A549 (cell line): ENCODE results near the gene OLFM1. TPM values are rescaled to one million over a fixed set of nuclear protein-coding genes. Genes with fewer than 3 reads are reported as not detected.

ENCODE experiments used
- ATAC-seq, 2 experiments: fragments of 200-7000 bp in 1 of 2; fragments of >200 bp in 1 of 2; cut with Nextera tagmentation in 1 of 2; cut with Tn5 transposase in 1 of 2; 3 replicates each; pipeline versions ENCODE4 v1.8.0 to v1.9.1; 2018 to 2020; ENCODE audit warnings: mild to moderate bottlenecking in 1 of 2, moderate library complexity in 1 of 2
- CTCF ChIA-PET: fragments of 300-600 bp; sonication (Branson Sonifier 250); formaldehyde crosslinking; extraction: SDS; loops from one replicate; lab custom pipeline; 2021; ENCODE audit warnings: antibody characterized with exemption, inconsistent platforms; lab: Yijun Ruan, JAX
- POLR2A ChIA-PET: fragments of 350-600 bp; formaldehyde crosslinking; extraction: SDS; loops from one replicate; lab custom pipeline; 2021; ENCODE audit warnings: antibody characterized with exemption, inconsistent platforms; lab: Yijun Ruan, JAX
- DNase-seq, 2 experiments: peaks; one replicate each; pipeline versions ENCODE4 v3.0.0 to v3.0.0-alpha.2; 2011 to 2016; ENCODE audit warnings: low read depth in 1 of 2, low spot score in 1 of 2
- FAIRE-seq: peaks from 2 replicates; lab custom pipeline; 2011; peaks lifted over from hg19 to GRCh38; lab: Jason Lieb, UNC
- H3K27ac ChIP-seq, 2 experiments: fragments of >200 bp; sonication (Bioruptor Twin); formaldehyde crosslinking; 3 replicates each; pipeline ENCODE4 v1.5.1; 2016 to 2017
- H3K4me1 ChIP-seq: fragments of >200 bp; sonication (Bioruptor Twin); formaldehyde crosslinking; 3 replicates; pipeline ENCODE4 v1.6.1; 2016
- H3K4me2 ChIP-seq: fragments of >200 bp; sonication (Bioruptor Twin); formaldehyde crosslinking; 3 replicates; pipeline ENCODE4 v1.6.1; 2016
- H3K4me3 ChIP-seq: fragments of >200 bp; sonication (Bioruptor Twin); formaldehyde crosslinking; 3 replicates; pipeline ENCODE4 v1.5.1; 2016
- H3K9me3 ChIP-seq: fragments of >200 bp; sonication (Bioruptor Twin); formaldehyde crosslinking; 3 replicates; pipeline ENCODE4 v1.6.1; 2016
- BHLHE40 ChIP-seq: IDR thresholded peaks from 2 replicates; pipeline ENCODE4 v1.6.1; 2012; ENCODE audit warnings: low read depth, low read length, inconsistent platforms
- CBX2 ChIP-seq: fragments of 200-600 bp; sonication (generic); IDR thresholded peaks from 2 replicates; pipeline ENCODE4 v1.6.1; 2016; ENCODE audit warnings: low read depth, mild to moderate bottlenecking, borderline replicate concordance
- EHF ChIP-seq: fragments of 250-450 bp; sonication (Bioruptor Pico); IDR thresholded peaks from 2 replicates; pipeline ENCODE4 v1.5.0; 2020; ENCODE audit warnings: mild to moderate bottlenecking
- EP300 ChIP-seq, 2 experiments: fragments of >200 bp; sonication (Bioruptor Twin); formaldehyde crosslinking; IDR thresholded peaks; 2 replicates in 1 of 2; 3 replicates in 1 of 2; pipeline ENCODE4 v1.6.1; 2016 to 2017
- ESRRA ChIP-seq: fragments of 150-350 bp; IDR thresholded peaks from 2 replicates; pipeline ENCODE4 v1.6.1; 2014; ENCODE audit warnings: mild to moderate bottlenecking, low read length, borderline replicate concordance
- GATA3 ChIP-seq: IDR thresholded peaks from 2 replicates; pipeline ENCODE4 v1.6.1; 2012; ENCODE audit warnings: borderline replicate concordance
- HOXB13 ChIP-seq: fragments of 250-450 bp; sonication (Bioruptor Pico); IDR thresholded peaks from 2 replicates; pipeline ENCODE4 v1.5.0; 2020; ENCODE audit warnings: low read depth, mild to moderate bottlenecking, moderate library complexity
- JUN ChIP-seq, 2 experiments: fragments of >200 bp; sonication (Bioruptor Twin); formaldehyde crosslinking; IDR thresholded peaks; 2 replicates in 1 of 2; 3 replicates in 1 of 2; pipeline ENCODE4 v1.6.1; 2016 to 2017
- JUNB ChIP-seq: fragments of >200 bp; sonication (Bioruptor Twin); formaldehyde crosslinking; IDR thresholded peaks from 2 replicates; pipeline ENCODE4 v1.6.1; 2016
- NPAS2 ChIP-seq: fragments of 250-450 bp; sonication (Bioruptor Pico); IDR thresholded peaks from 2 replicates; pipeline ENCODE4 v1.8.0; 2022; ENCODE audit warnings: mild to moderate bottlenecking, moderate library complexity, borderline replicate concordance
- POLR2A ChIP-seq: IDR thresholded peaks from 2 replicates; pipeline ENCODE4 v1.6.1; 2012; ENCODE audit warnings: mild to moderate bottlenecking, low read length
- POLR2AphosphoS2 ChIP-seq: conservative IDR thresholded peaks from 2 replicates; pipeline ENCODE4 v1.6.1; 2012; ENCODE audit warnings: low read length, improper control_type of control experiment, inconsistent platforms
- RAD21 ChIP-seq, 2 experiments: fragments of >200 bp in 1 of 2; sonication (Bioruptor Twin) in 1 of 2; formaldehyde crosslinking in 1 of 2; IDR thresholded peaks in 1 of 2; conservative IDR thresholded peaks in 1 of 2; 2 replicates in 1 of 2; 3 replicates in 1 of 2; pipeline ENCODE4 v1.6.1; 2012 to 2018; ENCODE audit warnings: inconsistent platforms in 1 of 2
- RFX5 ChIP-seq: fragments of 450-650 bp; IDR thresholded peaks from 2 replicates; pipeline ENCODE4 v1.7.1; 2014; ENCODE audit warnings: antibody characterized with exemption, mild to moderate bottlenecking, moderate library complexity
- RNF2 ChIP-seq: fragments of 200-600 bp; sonication (generic); IDR thresholded peaks from 2 replicates; pipeline ENCODE4 v1.6.1; 2016; ENCODE audit warnings: low read depth, mild to moderate bottlenecking, antibody characterized with exemption, moderate library complexity, borderline replicate concordance
- TFCP2L1 ChIP-seq: fragments of 250-450 bp; sonication (Bioruptor Pico); IDR thresholded peaks from 2 replicates; pipeline ENCODE4 v1.5.0; 2021; ENCODE audit warnings: mild to moderate bottlenecking
- ZC3H11A ChIP-seq: fragments of 450-650 bp; IDR thresholded peaks from 2 replicates; pipeline ENCODE4 v1.6.1; 2014; ENCODE audit warnings: antibody characterized with exemption, mild to moderate bottlenecking
- ZFP36 ChIP-seq: fragments of 450-650 bp; IDR thresholded peaks from 2 replicates; pipeline ENCODE4 v1.6.1; 2014; ENCODE audit warnings: borderline replicate concordance; ENCODE audit not compliant: partially characterized antibody
- WGBS: methylation state at CpG from one replicate; pipeline ENCODE4 v1.1.6; 2017; ENCODE audit errors: missing lambda C conversion rate; 5-methylcytosine and 5-hydroxymethylcytosine counted together
- polyA plus RNA-seq, 4 experiments: library from polyadenylated mRNA; depleted of rRNA in 3 of 4; stranded (reverse); fragments of >200 nt; fragmentation: RNase III in 1 of 4; extraction: RNeasy Plus Mini Kit Qiagen cat#74134 plus additional on column Dnase treatment in 1 of 4; gene quantifications; 2 replicates in 3 of 4; 3 replicates in 1 of 4; pipeline ENCODE4 v1.2.3, GENCODE V29; 2011 to 2017
- TF ChIP-seq, protein P1 (sequence below): fragments of >200 bp; sonication (Bioruptor Twin); formaldehyde crosslinking; IDR thresholded peaks from 3 replicates; pipeline ENCODE4 v1.5.1; 2016
- TF ChIP-seq, protein P2 (sequence below): fragments of >200 bp; sonication (Bioruptor Twin); formaldehyde crosslinking; IDR thresholded peaks from 3 replicates; pipeline ENCODE4 v1.6.1; 2016

Gene OLFM1
- polyA plus RNA-seq, 2 of the 4 experiments (the other 2 are of a cell fraction), result 2.7 to 10.5 TPM

DNA sequence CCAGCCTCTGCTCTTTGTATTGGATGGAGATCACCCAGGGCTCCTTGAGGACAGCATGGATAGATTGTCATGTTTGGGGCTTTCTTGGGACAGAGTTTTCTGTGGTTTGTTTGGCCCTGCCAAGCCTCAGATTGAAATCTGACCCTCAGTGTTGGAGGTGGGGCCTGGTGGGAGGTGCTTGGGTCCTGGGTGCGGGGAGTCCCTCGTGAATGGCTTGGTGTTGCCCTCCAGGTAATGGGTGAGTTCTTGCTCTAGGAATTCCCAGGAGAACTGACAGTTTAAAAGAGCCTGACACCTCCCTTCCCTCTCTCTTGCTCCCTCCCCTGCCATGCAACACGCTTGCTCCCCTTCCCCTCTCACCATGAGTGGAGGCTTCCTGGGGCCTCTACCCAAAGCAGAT is 48.6 kb upstream of the OLFM1 start:
- no peak for FAIRE-seq
- no peak overlapping the region for H3K4me2 ChIP-seq
- no peak for DNase-seq
- no peaks in the 10 kb centered on the region for H3K4me1 ChIP-seq
- POLR2A ChIA-PET, result no interaction called here
- ATAC-seq, result no peak
- CTCF ChIA-PET, result interaction anchor here (0.9 kb wide), 1 partner anchor 374 kb away, joined by 3 read pairs; no protein-coding TSS in a partner anchor
- no peak overlapping the region for H3K4me3 ChIP-seq
- TF ChIP-seq RNF2 (no peak), EHF (CRISPR knock-in tag) (no peak)
- TF ChIP-seq, all 56 proteins: peak for 0
- WGBS, result 2% methylated on average over 3 of the region's 3 CpGs
- Histone ChIP-seq H3K9me3 (no peaks in the 10 kb centered on the region), H3K27ac (no peak overlapping the region)

DNA sequence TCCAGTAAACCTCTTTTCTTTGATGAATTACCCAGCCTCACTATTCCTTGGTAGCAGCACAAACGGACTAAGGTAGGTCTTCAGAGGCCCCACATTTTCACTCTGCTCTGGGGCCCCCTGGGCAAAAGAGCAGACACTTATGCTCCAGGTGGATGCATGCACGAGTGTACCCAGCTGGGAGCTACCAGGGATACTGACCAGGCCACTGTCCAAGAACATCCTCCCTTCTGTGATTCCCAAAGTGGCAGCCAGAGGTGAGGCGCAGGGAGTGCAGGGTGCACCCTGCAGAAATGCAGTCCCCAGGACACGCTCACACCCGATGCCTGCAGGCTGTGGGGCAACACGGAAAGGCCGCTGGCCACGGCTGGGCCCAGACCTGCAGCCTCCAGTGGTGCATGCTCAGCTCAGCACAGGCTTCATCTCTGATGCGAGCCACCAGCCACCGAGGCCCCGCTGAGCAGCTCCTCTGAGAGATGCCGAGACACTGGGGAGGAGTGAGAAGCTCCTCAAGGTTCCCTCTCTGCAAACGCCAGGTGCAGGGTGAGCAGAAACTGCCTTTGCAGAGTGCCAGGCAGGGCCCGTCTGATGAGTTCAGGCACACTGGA is 48.1 kb upstream of the OLFM1 start:
- DNase-seq (no peak), FAIRE-seq (no peak), ATAC-seq (peak in 1 of 2 experiments; percentile 22; a peak in 1 of 6 replicates)
- CTCF ChIA-PET, result no interaction called here
- POLR2A ChIA-PET, result no interaction called here
- Histone ChIP-seq H3K4me1 (no peaks in the 10 kb centered on the region), H3K4me3 (no peak overlapping the region), H3K4me2 (no peak overlapping the region), H3K9me3 (no peaks in the 10 kb centered on the region), H3K27ac (no peak overlapping the region)
- TF ChIP-seq TFCP2L1 (CRISPR knock-in tag) (no peak), EP300 (IDR thresholded peaks at IDR 0.05) (no peak), EHF (CRISPR knock-in tag) (no peak), HOXB13 (CRISPR knock-in tag) (no peak), CBX2 (no peak), JUN (IDR thresholded peaks at IDR 0.05) (no peak), BHLHE40 (no peak), JUNB (no peak), POLR2AphosphoS2 (no peak), GATA3 (no peak), ESRRA (no peak), NPAS2 (CRISPR knock-in tag) (no peak), POLR2A (no peak), ZC3H11A (no peak)
- TF ChIP-seq, protein P1, sequence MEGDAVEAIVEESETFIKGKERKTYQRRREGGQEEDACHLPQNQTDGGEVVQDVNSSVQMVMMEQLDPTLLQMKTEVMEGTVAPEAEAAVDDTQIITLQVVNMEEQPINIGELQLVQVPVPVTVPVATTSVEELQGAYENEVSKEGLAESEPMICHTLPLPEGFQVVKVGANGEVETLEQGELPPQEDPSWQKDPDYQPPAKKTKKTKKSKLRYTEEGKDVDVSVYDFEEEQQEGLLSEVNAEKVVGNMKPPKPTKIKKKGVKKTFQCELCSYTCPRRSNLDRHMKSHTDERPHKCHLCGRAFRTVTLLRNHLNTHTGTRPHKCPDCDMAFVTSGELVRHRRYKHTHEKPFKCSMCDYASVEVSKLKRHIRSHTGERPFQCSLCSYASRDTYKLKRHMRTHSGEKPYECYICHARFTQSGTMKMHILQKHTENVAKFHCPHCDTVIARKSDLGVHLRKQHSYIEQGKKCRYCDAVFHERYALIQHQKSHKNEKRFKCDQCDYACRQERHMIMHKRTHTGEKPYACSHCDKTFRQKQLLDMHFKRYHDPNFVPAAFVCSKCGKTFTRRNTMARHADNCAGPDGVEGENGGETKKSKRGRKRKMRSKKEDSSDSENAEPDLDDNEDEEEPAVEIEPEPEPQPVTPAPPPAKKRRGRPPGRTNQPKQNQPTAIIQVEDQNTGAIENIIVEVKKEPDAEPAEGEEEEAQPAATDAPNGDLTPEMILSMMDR, result no peak
- TF ChIP-seq, protein P2, sequence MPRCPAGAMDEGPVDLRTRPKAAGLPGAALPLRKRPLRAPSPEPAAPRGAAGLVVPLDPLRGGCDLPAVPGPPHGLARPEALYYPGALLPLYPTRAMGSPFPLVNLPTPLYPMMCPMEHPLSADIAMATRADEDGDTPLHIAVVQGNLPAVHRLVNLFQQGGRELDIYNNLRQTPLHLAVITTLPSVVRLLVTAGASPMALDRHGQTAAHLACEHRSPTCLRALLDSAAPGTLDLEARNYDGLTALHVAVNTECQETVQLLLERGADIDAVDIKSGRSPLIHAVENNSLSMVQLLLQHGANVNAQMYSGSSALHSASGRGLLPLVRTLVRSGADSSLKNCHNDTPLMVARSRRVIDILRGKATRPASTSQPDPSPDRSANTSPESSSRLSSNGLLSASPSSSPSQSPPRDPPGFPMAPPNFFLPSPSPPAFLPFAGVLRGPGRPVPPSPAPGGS, result no peak
- 9% methylated on average over 12 of the region's 14 CpGs for WGBS

DNA sequence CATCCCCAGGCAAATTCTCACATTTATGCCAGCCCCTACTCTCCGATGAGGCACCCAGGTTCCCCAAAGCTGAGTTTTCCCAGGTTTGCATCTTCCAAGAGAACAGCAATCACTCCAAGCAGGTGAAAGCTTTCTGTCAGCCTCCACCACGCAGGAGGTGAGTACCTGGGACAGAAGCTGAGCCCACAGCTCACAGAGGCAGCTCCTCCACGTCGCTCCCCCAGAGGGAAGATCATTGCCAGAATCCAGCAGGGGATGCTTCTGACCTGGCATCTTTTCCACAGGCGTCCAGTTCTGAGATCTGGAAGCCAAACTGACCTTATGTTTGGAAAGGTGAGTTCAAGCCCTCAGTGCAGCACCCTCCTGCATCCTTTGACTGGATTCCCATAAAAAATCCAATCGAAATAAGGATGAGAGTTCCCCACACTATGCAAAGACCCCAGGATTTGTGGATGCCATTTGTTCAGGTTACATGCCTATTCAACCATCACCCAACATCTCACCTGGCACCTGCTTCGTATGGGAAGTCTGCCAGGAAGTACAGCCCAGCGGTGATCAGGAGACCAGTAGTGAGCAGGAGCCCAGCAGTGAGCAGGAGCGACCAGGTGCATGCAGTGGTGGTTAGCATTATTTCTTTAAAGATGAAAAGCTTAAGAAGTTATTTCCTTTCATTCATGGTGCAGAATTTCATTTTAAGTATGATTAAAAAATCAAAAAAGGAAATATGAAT is 47.4 kb upstream of the OLFM1 start:
- 4% methylated on average over 6 of the region's 9 CpGs for WGBS
- Histone ChIP-seq H3K27ac (no peak overlapping the region), H3K9me3 (no peaks in the 10 kb centered on the region), H3K4me1 (no peaks in the 10 kb centered on the region), H3K4me2 (no peak overlapping the region), H3K4me3 (no peak overlapping the region)
- no peak for FAIRE-seq
- ChIA-PET POLR2A (no interaction called here), CTCF (no interaction called here)
- TF ChIP-seq RFX5 (no peak), ZFP36 (no peak), RAD21 (conservative IDR thresholded peaks at IDR 0.05 in 1 of 2, IDR thresholded peaks at IDR 0.05 in 1 of 2) (no peak)
- no peak for ATAC-seq
- DNase-seq, result no peak
